Spleen (tissue), 7 donors: Measurements from ENCODE around the gene PEX26.

ENCODE experiments used
- POLR2A ChIP-seq, 3 donors: fragments of 450-650 bp; IDR thresholded peaks; one replicate each; pipeline ENCODE4 v1.5.1; 2017; ENCODE audit warnings: antibody characterized with exemption in 3 of 3, mild to moderate bottlenecking in 1 of 3
- POLR2AphosphoS5 ChIP-seq, 3 donors: sonication (generic); formaldehyde crosslinking; IDR thresholded peaks; one replicate each; pipeline ENCODE4 v1.5.1; 2017; ENCODE audit warnings: antibody characterized with exemption in 3 of 3
- TF ChIP-seq, protein P1 (sequence below), 11 experiments: fragments of 200-600 bp in 7 of 11; fragments of 450-650 bp in 4 of 11; sonication (generic) in 4 of 11; IDR thresholded peaks in 8 of 11; conservative IDR thresholded peaks in 3 of 11; 1 replicate in 7 of 11; 2 replicates in 4 of 11; pipeline versions ENCODE4 v1.4.0 to v1.8.0; 2016 to 2021; ENCODE audit warnings: antibody characterized with exemption in 11 of 11, inconsistent platforms in 4 of 11, mild to moderate bottlenecking in 1 of 11
- donor health status: DM: no; HTN: no; CAD: no; lungs with moderate emphysema.
- donor health status: DM: no; HTN: no; CAD: no.
- donor health status: DM: no; HTN: no; CAD: no.

DNA sequence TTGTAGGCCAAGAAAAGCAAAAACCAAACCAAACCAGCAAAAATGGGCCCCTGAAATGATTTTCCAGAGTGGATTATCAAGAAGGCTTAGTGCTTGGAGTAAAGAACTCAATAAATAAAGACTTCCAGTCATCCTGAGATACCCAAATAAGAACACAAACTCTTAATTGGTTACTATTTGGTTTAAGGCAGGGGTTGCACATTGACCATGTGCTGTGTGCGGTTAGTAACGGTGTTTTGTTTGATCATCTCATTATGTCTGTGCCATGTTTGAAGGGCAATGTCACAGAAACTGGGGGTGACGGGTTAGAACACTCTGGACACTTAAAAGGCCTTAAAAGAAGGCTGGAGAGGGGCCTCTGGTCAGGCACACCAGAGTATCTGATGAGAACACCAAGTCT, 43.7 kb upstream of the PEX26 start:
- TF ChIP-seq, protein P1, sequence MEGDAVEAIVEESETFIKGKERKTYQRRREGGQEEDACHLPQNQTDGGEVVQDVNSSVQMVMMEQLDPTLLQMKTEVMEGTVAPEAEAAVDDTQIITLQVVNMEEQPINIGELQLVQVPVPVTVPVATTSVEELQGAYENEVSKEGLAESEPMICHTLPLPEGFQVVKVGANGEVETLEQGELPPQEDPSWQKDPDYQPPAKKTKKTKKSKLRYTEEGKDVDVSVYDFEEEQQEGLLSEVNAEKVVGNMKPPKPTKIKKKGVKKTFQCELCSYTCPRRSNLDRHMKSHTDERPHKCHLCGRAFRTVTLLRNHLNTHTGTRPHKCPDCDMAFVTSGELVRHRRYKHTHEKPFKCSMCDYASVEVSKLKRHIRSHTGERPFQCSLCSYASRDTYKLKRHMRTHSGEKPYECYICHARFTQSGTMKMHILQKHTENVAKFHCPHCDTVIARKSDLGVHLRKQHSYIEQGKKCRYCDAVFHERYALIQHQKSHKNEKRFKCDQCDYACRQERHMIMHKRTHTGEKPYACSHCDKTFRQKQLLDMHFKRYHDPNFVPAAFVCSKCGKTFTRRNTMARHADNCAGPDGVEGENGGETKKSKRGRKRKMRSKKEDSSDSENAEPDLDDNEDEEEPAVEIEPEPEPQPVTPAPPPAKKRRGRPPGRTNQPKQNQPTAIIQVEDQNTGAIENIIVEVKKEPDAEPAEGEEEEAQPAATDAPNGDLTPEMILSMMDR (IDR thresholded peaks at IDR 0.05 in 8 of 11, conservative IDR thresholded peaks at IDR 0.05 in 3 of 11) = no peak
- TF ChIP-seq POLR2A (IDR thresholded peaks at IDR 0.05) (no peak), POLR2AphosphoS5 (IDR thresholded peaks at IDR 0.05) (no peak)
